Loucy (cell line): ENCODE data around the gene NIPAL3.

Experiments
- H2AFZ ChIP-seq: fragments of 200-600 bp; sonication (generic); 2 replicates; pipeline ENCODE4 v1.6.0; 2016; ENCODE audit warnings: antibody characterized with exemption, mild to moderate bottlenecking, low read length, moderate library complexity
- H3F3A ChIP-seq: fragments of 200-600 bp; 2 replicates; pipeline ENCODE4 v1.6.0; 2016; ENCODE audit warnings: antibody characterized with exemption, low read depth, mild to moderate bottlenecking
- H3K27me3 ChIP-seq: fragments of 200-600 bp; sonication (generic); 2 replicates; pipeline ENCODE4 v1.6.1; 2014; ENCODE audit warnings: low read length, mild to moderate bottlenecking; ENCODE audit not compliant: insufficient read depth, poor library complexity, severe bottlenecking
- H3K36me3 ChIP-seq: fragments of 200-600 bp; sonication (generic); 2 replicates; pipeline ENCODE4 v1.6.1; 2016; ENCODE audit warnings: low read length; ENCODE audit not compliant: insufficient read depth
- H3K4me1 ChIP-seq: fragments of 200-600 bp; sonication (generic); 2 replicates; pipeline ENCODE4 v1.5.1; 2014; ENCODE audit warnings: low read length, mild to moderate bottlenecking; ENCODE audit not compliant: insufficient read depth, poor library complexity, severe bottlenecking
- H3K4me2 ChIP-seq: fragments of 200-600 bp; sonication (generic); 2 replicates; pipeline ENCODE4 v1.6.0; 2014; ENCODE audit warnings: antibody characterized with exemption, low read length, low read depth, mild to moderate bottlenecking; ENCODE audit not compliant: poor library complexity, severe bottlenecking
- H3K4me3 ChIP-seq: fragments of 200-600 bp; sonication (generic); 2 replicates; pipeline ENCODE4 v1.5.1; 2014; ENCODE audit warnings: low read length, mild to moderate bottlenecking, mixed read lengths; ENCODE audit not compliant: poor library complexity, severe bottlenecking
- H3K79me2 ChIP-seq: fragments of 200-600 bp; sonication (generic); 2 replicates; pipeline ENCODE4 v1.6.1; 2014; ENCODE audit warnings: low read length; ENCODE audit not compliant: insufficient read depth
- H3K9ac ChIP-seq: fragments of 200-600 bp; sonication (generic); 2 replicates; pipeline ENCODE4 v1.6.0; 2014; ENCODE audit warnings: mild to moderate bottlenecking, low read depth, low read length, moderate library complexity; ENCODE audit not compliant: poor library complexity, severe bottlenecking
- H3K9me2 ChIP-seq: fragments of 200-600 bp; sonication (generic); replicated peaks from 2 replicates; pipeline ENCODE4 v1.6.1; 2016; ENCODE audit warnings: low read depth, low read length, mixed read lengths
- H3K9me3 ChIP-seq: fragments of 200-600 bp; sonication (generic); 2 replicates; pipeline ENCODE4 v1.6.1; 2014; ENCODE audit warnings: mild to moderate bottlenecking, antibody characterized with exemption, low read length, low read depth; ENCODE audit not compliant: insufficient read depth
- H4K20me1 ChIP-seq: fragments of 200-600 bp; sonication (generic); 2 replicates; pipeline ENCODE4 v1.6.0; 2014; ENCODE audit warnings: antibody characterized with exemption, low read length, mild to moderate bottlenecking; ENCODE audit not compliant: insufficient read depth, poor library complexity, severe bottlenecking
- EZH2phosphoT487 ChIP-seq: fragments of 200-600 bp; IDR thresholded peaks from 2 replicates; pipeline ENCODE4 v1.6.1; 2018; ENCODE audit warnings: antibody characterized with exemption, mild to moderate bottlenecking, moderate library complexity, borderline replicate concordance
- TF ChIP-seq, protein P1 (sequence below): fragments of 200-600 bp; sonication (generic); conservative IDR thresholded peaks from 2 replicates; pipeline ENCODE4 v1.5.1; 2014; ENCODE audit warnings: mild to moderate bottlenecking, antibody characterized with exemption, low read length

NIPAL3 gene

DNA sequence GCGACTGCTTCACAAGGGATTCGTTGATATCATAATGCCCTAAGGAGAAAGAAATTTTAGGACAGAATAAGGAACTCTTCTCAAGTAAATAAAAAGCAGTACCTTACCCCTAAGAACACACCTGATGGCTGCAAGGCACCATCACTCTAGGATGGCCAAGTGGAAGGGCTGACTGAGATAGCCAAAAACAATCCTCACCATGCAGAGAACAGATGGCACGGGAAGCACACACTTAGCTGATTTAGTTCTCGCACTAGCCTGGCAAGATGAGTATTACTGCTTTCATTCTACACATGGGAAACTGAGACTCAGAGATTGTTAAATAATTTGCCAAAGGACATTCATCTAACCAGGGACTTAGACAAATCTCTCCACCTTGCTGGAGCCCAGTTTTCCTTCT, 45.8 kb upstream of the NIPAL3 start:
- Histone ChIP-seq H4K20me1 (no peaks in the 10 kb centered on the region), H3K9me3 (no peaks in the 10 kb centered on the region), H3K4me3 (no peak overlapping the region), H3K79me2 (no peaks in the 10 kb centered on the region), H2AFZ (no peak overlapping the region), H3K27me3 (no peaks in the 10 kb centered on the region), H3F3A (no peaks in the 10 kb centered on the region), H3K4me1 (peaks cover 14% of the 10 kb centered on the region), H3K4me2 (no peak overlapping the region), H3K9ac (no peak overlapping the region), H3K9me2 (no peaks in the 10 kb centered on the region), H3K36me3 (no peaks in the 10 kb centered on the region)
- TF ChIP-seq, protein P1, sequence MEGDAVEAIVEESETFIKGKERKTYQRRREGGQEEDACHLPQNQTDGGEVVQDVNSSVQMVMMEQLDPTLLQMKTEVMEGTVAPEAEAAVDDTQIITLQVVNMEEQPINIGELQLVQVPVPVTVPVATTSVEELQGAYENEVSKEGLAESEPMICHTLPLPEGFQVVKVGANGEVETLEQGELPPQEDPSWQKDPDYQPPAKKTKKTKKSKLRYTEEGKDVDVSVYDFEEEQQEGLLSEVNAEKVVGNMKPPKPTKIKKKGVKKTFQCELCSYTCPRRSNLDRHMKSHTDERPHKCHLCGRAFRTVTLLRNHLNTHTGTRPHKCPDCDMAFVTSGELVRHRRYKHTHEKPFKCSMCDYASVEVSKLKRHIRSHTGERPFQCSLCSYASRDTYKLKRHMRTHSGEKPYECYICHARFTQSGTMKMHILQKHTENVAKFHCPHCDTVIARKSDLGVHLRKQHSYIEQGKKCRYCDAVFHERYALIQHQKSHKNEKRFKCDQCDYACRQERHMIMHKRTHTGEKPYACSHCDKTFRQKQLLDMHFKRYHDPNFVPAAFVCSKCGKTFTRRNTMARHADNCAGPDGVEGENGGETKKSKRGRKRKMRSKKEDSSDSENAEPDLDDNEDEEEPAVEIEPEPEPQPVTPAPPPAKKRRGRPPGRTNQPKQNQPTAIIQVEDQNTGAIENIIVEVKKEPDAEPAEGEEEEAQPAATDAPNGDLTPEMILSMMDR = no peak
- no peak for TF ChIP-seq EZH2phosphoT487

DNA sequence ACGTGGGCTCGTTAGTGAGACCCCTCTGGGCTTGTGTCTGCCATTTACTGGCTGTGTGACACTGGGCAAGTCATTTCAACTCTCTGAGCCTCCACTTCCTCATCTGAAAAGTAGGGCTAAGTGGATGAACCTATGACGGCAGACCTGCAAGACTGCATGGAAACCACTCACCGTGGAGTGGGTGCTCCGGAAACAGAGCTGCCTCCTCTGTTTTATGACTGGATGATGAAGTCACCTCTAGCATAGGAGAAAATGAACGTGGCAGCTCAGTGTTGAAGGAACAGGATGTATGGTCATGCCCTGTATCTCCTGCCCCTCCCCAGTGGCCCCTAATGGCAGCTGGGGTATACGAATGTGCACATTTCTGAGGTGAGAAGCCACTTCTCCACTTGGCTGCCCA, 42.6 kb upstream of the NIPAL3 start:
- H3K9me3 ChIP-seq = no peaks in the 10 kb centered on the region
- no peak for TF ChIP-seq EZH2phosphoT487
- TF ChIP-seq, protein P1 = no peak
- H3K79me2 ChIP-seq = no peaks in the 10 kb centered on the region
- no peaks in the 10 kb centered on the region for H3K27me3 ChIP-seq
- no peak overlapping the region for H3K4me3 ChIP-seq
- no peaks in the 10 kb centered on the region for H3K36me3 ChIP-seq
- H2AFZ ChIP-seq = peak overlapping the region; percentile 78
- no peaks in the 10 kb centered on the region for H3K9me2 ChIP-seq
- no peaks in the 10 kb centered on the region for H4K20me1 ChIP-seq
- H3K4me2 ChIP-seq = peak overlapping the region; percentile 32
- H3K9ac ChIP-seq = peak overlapping the region; percentile 12
- peaks cover 14% of the 10 kb centered on the region for H3K4me1 ChIP-seq
- no peaks in the 10 kb centered on the region for H3F3A ChIP-seq

DNA sequence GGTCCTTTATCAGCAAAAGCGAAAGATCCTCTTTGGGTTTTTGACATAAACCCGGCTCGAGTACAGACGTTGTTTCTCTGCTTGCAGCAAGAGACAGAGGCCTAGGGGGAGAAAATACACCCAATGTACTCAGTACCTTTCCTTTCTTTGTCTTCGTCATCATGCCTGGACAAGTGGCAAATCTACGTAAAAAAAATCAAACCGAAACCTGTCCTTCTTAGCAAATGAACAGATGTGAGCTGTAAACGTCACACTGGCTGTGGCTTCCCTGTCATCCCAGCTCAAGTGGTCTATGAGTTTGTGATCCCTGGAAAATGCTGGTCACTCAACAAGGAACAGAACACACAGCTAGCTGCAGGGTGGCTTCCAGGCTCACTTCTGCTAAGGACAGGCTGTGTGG, 41.9 kb upstream of the NIPAL3 start:
- H3K79me2 ChIP-seq = no peaks in the 10 kb centered on the region
- H2AFZ ChIP-seq = peak overlapping the region; percentile 78
- TF ChIP-seq EZH2phosphoT487 = no peak
- no peak overlapping the region for H3K4me3 ChIP-seq
- peaks cover 14% of the 10 kb centered on the region for H3K4me1 ChIP-seq
- H3K9ac ChIP-seq = peak overlapping the region; percentile 12
- H3K9me3 ChIP-seq = no peaks in the 10 kb centered on the region
- no peaks in the 10 kb centered on the region for H3K27me3 ChIP-seq
- H3K9me2 ChIP-seq = no peaks in the 10 kb centered on the region
- H3F3A ChIP-seq = no peaks in the 10 kb centered on the region
- no peaks in the 10 kb centered on the region for H3K36me3 ChIP-seq
- H4K20me1 ChIP-seq = no peaks in the 10 kb centered on the region
- H3K4me2 ChIP-seq = peak overlapping the region; percentile 32
